Cardiac septum (tissue), 1 donor: ENCODE data around the gene ACAD9. TPM values are rescaled to one million over a fixed set of nuclear protein-coding genes. Genes with fewer than 3 reads are reported as not detected.
"Not testable (repeated sequence)": the region's sequence is repeated elsewhere in the genome, so short reads cannot be mapped to it uniquely, and the experiment has no call there.

ENCODE experiments used
- DNase-seq: peaks from one replicate; pipeline ENCODE4 v3.0.0-alpha.2; 2020; ENCODE audit warnings: low spot score
- intact Hi-C: fragments of 100-400 bp; cut with DNase I; formaldehyde crosslinking; loops from one replicate; pipeline ENCODE4 v1.14.0; 2022
- total RNA-seq: library from RNA; stranded (reverse); fragmentation: NEBNext Ultra II Directional; extraction: Animal tissue kit (Norgen Biotek cat#: 25700); gene quantifications from one replicate; pipeline ENCODE4 v1.2.1, GENCODE V29; 2021
- donor health status: DM: no; HTN: no; CAD: no.

The ACAD9 gene
- total RNA-seq, 1 donor from 2014 or later: 29.3 TPM

- intact Hi-C loops, DNase-seq: not testable (repeated sequence)
These were observed 44.6 kb downstream of the ACAD9 start for GRCh38 chr3:128923986-128924385.

GRCh38 chr3:128929364-128929763, 49.9 kb downstream of the ACAD9 start:
- DNase-seq: no peak
- intact Hi-C loops: no loop called here

GRCh38 chr3:128931046-128931445, 51.6 kb downstream of the ACAD9 start:
- DNase-seq: no peak
- intact Hi-C loops: no loop called here

- intact Hi-C loops: no loop called here
- no peak for DNase-seq
These were observed 53.2 kb downstream of the ACAD9 start for GRCh38 chr3:128932516-128933212.

- DNase-seq: no peak
- intact Hi-C loops: no loop called here
These were observed 53.9 kb downstream of the ACAD9 start for GRCh38 chr3:128933213-128933921.

GRCh38 chr3:128933922-128934253, 54.5 kb downstream of the ACAD9 start:
- no peak for DNase-seq
- intact Hi-C loops: no loop called here

- intact Hi-C loops: no loop called here
- DNase-seq: no peak
These were observed 56.5 kb downstream of the ACAD9 start for GRCh38 chr3:128935922-128936321.

- no peak for DNase-seq
- intact Hi-C loops: no loop called here
These were observed 56.9 kb downstream of the ACAD9 start for GRCh38 chr3:128936341-128936740.

- no peak for DNase-seq
- intact Hi-C loops: no loop called here
These were observed 60.8 kb downstream of the ACAD9 start for GRCh38 chr3:128940252-128940651.

GRCh38 chr3:128942161-128942952, 62.9 kb downstream of the ACAD9 start:
- DNase-seq: no peak
- intact Hi-C loops: no loop called here

GRCh38 chr3:128945041-128945877, 65.8 kb downstream of the ACAD9 start:
- intact Hi-C loops: no loop called here
- DNase-seq: no peak

- no peak for DNase-seq
- intact Hi-C loops: no loop called here
These were observed 66.4 kb downstream of the ACAD9 start for GRCh38 chr3:128945878-128946175.

- no peak for DNase-seq
- intact Hi-C loops: no loop called here
These were observed 67.0 kb downstream of the ACAD9 start for GRCh38 chr3:128946411-128946810.

GRCh38 chr3:128949158-128949557, 69.7 kb downstream of the ACAD9 start:
- DNase-seq: no peak
- intact Hi-C loops: no loop called here

- intact Hi-C loops: no loop called here
- no peak for DNase-seq
These were observed 71.0 kb downstream of the ACAD9 start for GRCh38 chr3:128950223-128950938.

GRCh38 chr3:128956440-128956839, 77.0 kb downstream of the ACAD9 start:
- DNase-seq: no peak
- intact Hi-C loops: no loop called here
